ENCODE results near the gene ADCY2. TPM values are rescaled to one million over a fixed set of nuclear protein-coding genes. Genes with fewer than 3 reads are reported as not detected.

ADCY2 gene
- total RNA-seq, 1 donor from 2014 or later: 18.4 TPM

DNA sequence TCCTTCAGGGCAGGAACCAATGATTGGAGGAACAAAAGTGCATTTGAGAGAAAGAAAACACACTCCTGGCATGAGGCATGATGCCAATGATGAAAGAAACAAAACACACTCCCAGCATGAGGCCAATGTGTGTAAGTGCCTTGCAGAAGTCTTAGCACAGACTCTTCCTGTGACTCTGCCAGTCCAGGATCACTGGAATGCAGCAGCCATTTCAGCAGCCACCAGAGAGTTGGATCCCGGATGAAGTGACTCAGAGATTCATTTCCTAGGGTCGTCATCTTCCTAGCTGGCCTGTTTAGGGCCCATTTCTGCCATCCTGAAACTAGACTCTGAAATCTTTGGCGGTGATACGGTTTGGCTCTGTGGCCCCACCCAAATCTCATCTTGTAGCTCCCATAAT lies 242.5 kb downstream of the ADCY2 start:
- no peak for TF ChIP-seq POLR2A (IDR thresholded peaks at IDR 0.05)
- TF ChIP-seq, protein P1, sequence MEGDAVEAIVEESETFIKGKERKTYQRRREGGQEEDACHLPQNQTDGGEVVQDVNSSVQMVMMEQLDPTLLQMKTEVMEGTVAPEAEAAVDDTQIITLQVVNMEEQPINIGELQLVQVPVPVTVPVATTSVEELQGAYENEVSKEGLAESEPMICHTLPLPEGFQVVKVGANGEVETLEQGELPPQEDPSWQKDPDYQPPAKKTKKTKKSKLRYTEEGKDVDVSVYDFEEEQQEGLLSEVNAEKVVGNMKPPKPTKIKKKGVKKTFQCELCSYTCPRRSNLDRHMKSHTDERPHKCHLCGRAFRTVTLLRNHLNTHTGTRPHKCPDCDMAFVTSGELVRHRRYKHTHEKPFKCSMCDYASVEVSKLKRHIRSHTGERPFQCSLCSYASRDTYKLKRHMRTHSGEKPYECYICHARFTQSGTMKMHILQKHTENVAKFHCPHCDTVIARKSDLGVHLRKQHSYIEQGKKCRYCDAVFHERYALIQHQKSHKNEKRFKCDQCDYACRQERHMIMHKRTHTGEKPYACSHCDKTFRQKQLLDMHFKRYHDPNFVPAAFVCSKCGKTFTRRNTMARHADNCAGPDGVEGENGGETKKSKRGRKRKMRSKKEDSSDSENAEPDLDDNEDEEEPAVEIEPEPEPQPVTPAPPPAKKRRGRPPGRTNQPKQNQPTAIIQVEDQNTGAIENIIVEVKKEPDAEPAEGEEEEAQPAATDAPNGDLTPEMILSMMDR (IDR thresholded peaks at IDR 0.05): no peak
- TF ChIP-seq POLR2AphosphoS5 (IDR thresholded peaks at IDR 0.05; ENCODE audit: insufficient read depth in 1 of 2, low read depth in 1 of 2): no peak
- Histone ChIP-seq H3K36me3 (no peaks in the 10 kb centered on the region), H3K9me3 (no peaks in the 10 kb centered on the region), H3K4me3 (no peak overlapping the region), H3K27me3 (no peaks in the 10 kb centered on the region), H3K27ac (no peak overlapping the region), H3K4me1 (no peaks in the 10 kb centered on the region)
- intact Hi-C loops (cut with DNase I): no loop called here
- no peak for DNase-seq (ENCODE audit: extremely low spot score in 2 of 2)

DNA sequence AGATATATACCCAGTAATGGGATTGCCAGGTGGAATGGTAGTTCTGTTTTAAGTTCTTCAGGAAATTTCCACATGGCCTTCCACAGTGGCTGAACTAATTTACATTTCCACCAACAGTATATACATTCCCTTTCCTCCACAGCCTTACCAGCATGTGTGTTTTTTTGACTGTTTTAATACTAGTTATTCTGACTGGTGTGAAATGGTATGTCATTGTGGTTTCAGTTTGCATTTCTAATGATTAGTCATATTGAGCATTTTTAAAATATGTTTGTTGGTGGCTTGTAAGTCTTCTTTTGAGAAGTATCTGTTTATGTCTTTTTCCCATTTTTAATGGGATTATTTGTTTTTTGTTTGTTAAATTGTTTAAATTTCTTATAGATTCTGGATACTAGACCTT lies 246.1 kb downstream of the ADCY2 start:
- Histone ChIP-seq H3K36me3 (no peaks in the 10 kb centered on the region), H3K27ac (no peak overlapping the region), H3K4me1 (no peaks in the 10 kb centered on the region), H3K4me3 (no peak overlapping the region), H3K9me3 (no peaks in the 10 kb centered on the region), H3K27me3 (no peaks in the 10 kb centered on the region)
- DNase-seq (ENCODE audit: extremely low spot score in 2 of 2): no peak
- intact Hi-C loops (cut with DNase I): no loop called here
- TF ChIP-seq POLR2AphosphoS5 (IDR thresholded peaks at IDR 0.05; ENCODE audit: insufficient read depth in 1 of 2, low read depth in 1 of 2) (no peak), POLR2A (IDR thresholded peaks at IDR 0.05) (no peak)
- TF ChIP-seq, protein P1 (IDR thresholded peaks at IDR 0.05): no peak

DNA sequence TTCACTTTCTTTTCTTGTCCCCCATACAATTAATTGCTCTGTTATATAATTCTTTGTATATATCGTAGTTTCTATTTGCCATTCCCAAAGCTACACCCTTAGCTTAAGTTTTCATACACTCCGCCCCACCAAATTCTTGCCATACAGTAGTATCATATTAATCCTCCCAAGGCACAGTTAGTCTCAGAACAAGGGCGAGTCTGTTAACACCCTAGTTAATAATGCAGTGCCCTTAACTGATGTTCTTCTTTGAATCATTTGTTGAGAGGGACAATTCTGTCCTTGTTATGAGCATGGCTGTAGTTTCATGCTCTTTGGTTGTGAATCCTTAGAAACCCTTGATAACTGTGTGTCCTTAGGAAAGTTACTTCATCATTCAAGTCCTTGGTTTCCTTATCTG lies 248.8 kb downstream of the ADCY2 start:
- no peak for DNase-seq (ENCODE audit: extremely low spot score in 2 of 2)

DNA sequence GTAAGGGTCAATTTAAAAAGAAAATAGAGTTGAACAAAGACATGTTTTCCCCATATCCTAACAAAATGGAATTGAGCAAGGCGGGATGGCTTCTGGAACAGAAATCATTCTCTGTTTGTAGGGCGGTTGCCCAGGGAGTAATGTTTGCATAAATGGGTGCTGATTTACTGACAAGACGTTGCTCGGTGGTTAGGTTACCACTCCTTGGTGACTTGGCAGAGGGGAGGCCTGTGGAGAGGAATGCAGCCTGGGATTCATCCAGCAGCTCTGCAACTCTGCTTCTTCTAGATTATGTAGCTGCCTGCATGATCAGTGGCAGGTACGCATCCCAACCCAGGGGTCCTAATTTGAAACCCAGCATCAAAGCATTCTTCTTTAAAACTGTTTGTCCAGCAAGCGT lies 254.8 kb downstream of the ADCY2 start:
- Histone ChIP-seq H3K36me3 (no peaks in the 10 kb centered on the region), H3K9me3 (no peaks in the 10 kb centered on the region), H3K27ac (no peak overlapping the region), H3K27me3 (no peaks in the 10 kb centered on the region), H3K4me1 (no peaks in the 10 kb centered on the region), H3K4me3 (no peak overlapping the region)
- TF ChIP-seq POLR2A (IDR thresholded peaks at IDR 0.05) (no peak), POLR2AphosphoS5 (IDR thresholded peaks at IDR 0.05; ENCODE audit: insufficient read depth in 1 of 2, low read depth in 1 of 2) (no peak)
- TF ChIP-seq, protein P1 (IDR thresholded peaks at IDR 0.05): no peak
- intact Hi-C loops (cut with DNase I): no loop called here
- DNase-seq (ENCODE audit: extremely low spot score in 2 of 2): no peak

More for the DNA sequence above, 248.8 kb downstream of the ADCY2 start:
- Histone ChIP-seq H3K27ac (no peak overlapping the region), H3K4me1 (no peaks in the 10 kb centered on the region), H3K36me3 (no peaks in the 10 kb centered on the region), H3K4me3 (no peak overlapping the region), H3K9me3 (no peaks in the 10 kb centered on the region), H3K27me3 (no peaks in the 10 kb centered on the region)
- TF ChIP-seq, protein P1 (IDR thresholded peaks at IDR 0.05): no peak
- TF ChIP-seq POLR2A (IDR thresholded peaks at IDR 0.05) (no peak), POLR2AphosphoS5 (IDR thresholded peaks at IDR 0.05; ENCODE audit: insufficient read depth in 1 of 2, low read depth in 1 of 2) (no peak)
- intact Hi-C loops (cut with DNase I): no loop called here

DNA sequence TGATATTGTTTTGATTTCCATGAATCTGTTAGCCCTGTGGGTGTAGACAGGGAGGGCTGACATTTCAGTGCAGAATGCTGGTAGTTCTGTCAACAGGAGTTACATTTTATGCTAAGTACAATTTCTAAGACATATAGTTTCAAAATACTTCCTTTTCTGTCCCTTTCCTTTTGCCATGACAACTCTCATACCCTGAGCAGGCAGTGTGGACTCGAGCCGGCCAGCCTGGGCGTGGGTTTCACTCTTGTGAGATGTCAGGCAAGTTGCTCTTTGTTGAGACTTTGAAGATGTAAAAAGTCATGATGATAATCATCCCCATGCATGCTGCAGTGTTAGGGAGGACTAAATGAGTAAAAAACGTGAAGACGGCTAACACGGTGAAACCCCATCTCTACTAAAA lies 257.1 kb downstream of the ADCY2 start:
- Histone ChIP-seq H3K4me1 (no peaks in the 10 kb centered on the region), H3K27ac (no peak overlapping the region), H3K36me3 (no peaks in the 10 kb centered on the region), H3K9me3 (no peaks in the 10 kb centered on the region), H3K4me3 (no peak overlapping the region), H3K27me3 (no peaks in the 10 kb centered on the region)
- intact Hi-C loops (cut with DNase I): no loop called here
- TF ChIP-seq POLR2A (IDR thresholded peaks at IDR 0.05) (no peak), POLR2AphosphoS5 (IDR thresholded peaks at IDR 0.05; ENCODE audit: insufficient read depth in 1 of 2, low read depth in 1 of 2) (no peak)
- TF ChIP-seq, protein P1 (IDR thresholded peaks at IDR 0.05): no peak
- DNase-seq (ENCODE audit: extremely low spot score in 2 of 2): no peak
